Hepatocyte (in vitro differentiated cells): ENCODE data around the gene TMEM236. TPM values are rescaled to one million over a fixed set of nuclear protein-coding genes. Genes with fewer than 3 reads are reported as not detected.

Source experiments
- DNase-seq: peaks from one replicate; pipeline ENCODE4 v3.0.0-alpha.2; 2016; ENCODE audit warnings: low spot score
- H2AFZ ChIP-seq: fragments of 200-600 bp; sonication (generic); 2 replicates; pipeline ENCODE4 v1.6.0; 2016; ENCODE audit warnings: antibody characterized with exemption, mild to moderate bottlenecking
- H3K27ac ChIP-seq: fragments of 200-600 bp; sonication (generic); 2 replicates; pipeline ENCODE4 v1.5.1; 2016; ENCODE audit warnings: mild to moderate bottlenecking
- H3K27me3 ChIP-seq: fragments of 200-600 bp; sonication (generic); 2 replicates; pipeline ENCODE4 v1.6.1; 2016
- H3K36me3 ChIP-seq: fragments of 200-600 bp; sonication (generic); replicated peaks from 2 replicates; pipeline ENCODE4 v1.5.1; 2016; ENCODE audit warnings: low read depth; ENCODE audit not compliant: insufficient read depth
- H3K4me1 ChIP-seq: fragments of 200-600 bp; sonication (generic); 2 replicates; pipeline ENCODE4 v1.5.1; 2016; ENCODE audit warnings: mild to moderate bottlenecking, moderate library complexity; ENCODE audit not compliant: insufficient read depth
- H3K4me2 ChIP-seq: fragments of 200-600 bp; sonication (generic); 2 replicates; pipeline ENCODE4 v1.6.0; 2016
- H3K4me3 ChIP-seq: fragments of 200-600 bp; sonication (generic); 2 replicates; pipeline ENCODE4 v1.5.1; 2016; ENCODE audit warnings: mild to moderate bottlenecking
- H3K79me2 ChIP-seq: fragments of 200-600 bp; sonication (generic); 2 replicates; pipeline ENCODE4 v1.6.0; 2017; ENCODE audit warnings: mild to moderate bottlenecking
- H3K9me2 ChIP-seq: fragments of 200-600 bp; sonication (generic); replicated peaks from 2 replicates; pipeline ENCODE4 v1.6.0; 2017; ENCODE audit warnings: mild to moderate bottlenecking; ENCODE audit not compliant: insufficient read depth
- H3K9me3 ChIP-seq: fragments of 200-600 bp; sonication (generic); 2 replicates; pipeline ENCODE4 v1.5.1; 2016; ENCODE audit warnings: low read depth, mild to moderate bottlenecking
- H4K20me1 ChIP-seq: fragments of 200-600 bp; sonication (generic); 2 replicates; pipeline ENCODE4 v1.6.0; 2016; ENCODE audit warnings: mild to moderate bottlenecking; ENCODE audit not compliant: insufficient read depth, poor library complexity, severe bottlenecking
- EZH2 ChIP-seq: fragments of 200-600 bp; sonication (generic); IDR thresholded peaks from 2 replicates; pipeline ENCODE4 v1.6.1; 2016; ENCODE audit warnings: antibody characterized with exemption, mild to moderate bottlenecking, borderline replicate concordance
- EZH2phosphoT487 ChIP-seq: fragments of 200-600 bp; sonication (generic); IDR thresholded peaks from one replicate; pipeline ENCODE4 v1.6.1; 2018; ENCODE audit warnings: antibody characterized with exemption, mild to moderate bottlenecking, low read depth, moderate library complexity; ENCODE audit not compliant: unreplicated experiment, severe bottlenecking
- WGBS: methylation state at CpG from one replicate; pipeline ENCODE4 v1.1.6; 2016; ENCODE audit warnings: low lambda C conversion rate; ENCODE audit errors: missing lambda C conversion rate; 5-methylcytosine and 5-hydroxymethylcytosine counted together
- polyA plus RNA-seq: library from polyadenylated mRNA; unstranded; fragments of >200 nt; fragmentation: Nextera tagmentation; extraction: Ambion mirVana; gene quantifications from 2 replicates; pipeline ENCODE4 v1.2.1, GENCODE V29; 2016
- total RNA-seq: library from RNA; depleted of rRNA; stranded (reverse); fragments of >200 nt; gene quantifications from 2 replicates; pipeline ENCODE4 v1.2.3, GENCODE V29; 2014
- TF ChIP-seq, protein P1 (sequence below): fragments of 200-600 bp; sonication (generic); IDR thresholded peaks from 2 replicates; pipeline ENCODE4 v1.5.1; 2016; ENCODE audit warnings: antibody characterized with exemption, mild to moderate bottlenecking; ENCODE audit not compliant: poor library complexity

The TMEM236 gene
- total and polyA plus RNA-seq, 2 experiments from 2014 or later: 0.08 to 0.80 TPM

DNA sequence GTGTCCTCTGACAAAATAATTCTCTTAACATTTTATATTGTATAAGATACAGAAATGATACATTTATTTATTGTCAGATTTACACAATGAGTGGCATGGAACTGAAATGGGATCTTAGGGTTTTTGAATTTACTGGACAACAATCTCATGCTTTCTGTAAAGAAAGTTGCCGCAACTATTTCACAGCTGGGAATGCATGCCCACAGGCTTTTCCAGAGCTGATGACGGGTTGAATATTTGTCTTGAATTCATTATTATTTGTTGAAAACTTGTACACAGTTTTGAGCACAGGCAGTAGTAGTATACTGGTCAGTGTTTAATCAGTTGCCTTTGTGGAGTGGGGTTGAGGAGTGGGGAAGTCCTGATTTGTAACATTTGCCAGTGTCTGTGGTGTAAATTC is 36.6 kb downstream of the TMEM236 start:
- H2AFZ ChIP-seq: no peak overlapping the region
- H4K20me1 ChIP-seq: no peaks in the 10 kb centered on the region
- DNase-seq: no peak
- 89% methylated on average over 2 of the region's 2 CpGs for WGBS
- H3K4me1 ChIP-seq: peaks cover 9% of the 10 kb centered on the region
- TF ChIP-seq, protein P1, sequence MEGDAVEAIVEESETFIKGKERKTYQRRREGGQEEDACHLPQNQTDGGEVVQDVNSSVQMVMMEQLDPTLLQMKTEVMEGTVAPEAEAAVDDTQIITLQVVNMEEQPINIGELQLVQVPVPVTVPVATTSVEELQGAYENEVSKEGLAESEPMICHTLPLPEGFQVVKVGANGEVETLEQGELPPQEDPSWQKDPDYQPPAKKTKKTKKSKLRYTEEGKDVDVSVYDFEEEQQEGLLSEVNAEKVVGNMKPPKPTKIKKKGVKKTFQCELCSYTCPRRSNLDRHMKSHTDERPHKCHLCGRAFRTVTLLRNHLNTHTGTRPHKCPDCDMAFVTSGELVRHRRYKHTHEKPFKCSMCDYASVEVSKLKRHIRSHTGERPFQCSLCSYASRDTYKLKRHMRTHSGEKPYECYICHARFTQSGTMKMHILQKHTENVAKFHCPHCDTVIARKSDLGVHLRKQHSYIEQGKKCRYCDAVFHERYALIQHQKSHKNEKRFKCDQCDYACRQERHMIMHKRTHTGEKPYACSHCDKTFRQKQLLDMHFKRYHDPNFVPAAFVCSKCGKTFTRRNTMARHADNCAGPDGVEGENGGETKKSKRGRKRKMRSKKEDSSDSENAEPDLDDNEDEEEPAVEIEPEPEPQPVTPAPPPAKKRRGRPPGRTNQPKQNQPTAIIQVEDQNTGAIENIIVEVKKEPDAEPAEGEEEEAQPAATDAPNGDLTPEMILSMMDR: no peak
- no peaks in the 10 kb centered on the region for H3K9me3 ChIP-seq
- no peak overlapping the region for H3K4me3 ChIP-seq
- H3K27me3 ChIP-seq: no peaks in the 10 kb centered on the region
- no peaks in the 10 kb centered on the region for H3K9me2 ChIP-seq
- H3K79me2 ChIP-seq: no peaks in the 10 kb centered on the region
- no peaks in the 10 kb centered on the region for H3K36me3 ChIP-seq
- H3K27ac ChIP-seq: peak overlapping the region; percentile 20
- no peak overlapping the region for H3K4me2 ChIP-seq

DNA sequence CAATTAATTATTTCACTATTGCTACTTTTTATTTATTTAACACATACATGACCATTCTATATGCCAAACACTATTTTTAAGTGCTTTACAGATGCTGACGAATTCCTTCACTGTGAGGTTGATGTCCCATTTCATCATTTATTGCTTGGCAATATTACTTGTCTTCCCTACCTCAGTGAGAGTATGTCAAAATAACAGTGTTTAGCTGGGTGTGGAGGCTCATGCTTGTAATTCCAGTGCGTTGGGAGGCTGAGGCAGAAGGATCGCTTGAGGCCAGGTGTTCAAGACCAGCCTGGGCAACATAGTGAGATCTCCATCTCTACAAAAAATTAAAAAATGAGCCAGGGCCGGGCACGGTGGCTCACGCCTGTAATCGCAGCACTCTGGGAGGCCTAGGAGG is 37.4 kb downstream of the TMEM236 start:
- WGBS: 96% methylated on average over 7 of the region's 7 CpGs
- no peaks in the 10 kb centered on the region for H3K9me3 ChIP-seq
- DNase-seq: no peak
- TF ChIP-seq EZH2 (no peak), EZH2phosphoT487 (no peak)
- TF ChIP-seq, protein P1: no peak
- H3K27ac ChIP-seq: no peak overlapping the region
- no peaks in the 10 kb centered on the region for H4K20me1 ChIP-seq
- peaks cover 9% of the 10 kb centered on the region for H3K4me1 ChIP-seq
- no peak overlapping the region for H3K4me3 ChIP-seq
- no peak overlapping the region for H2AFZ ChIP-seq
- H3K27me3 ChIP-seq: no peaks in the 10 kb centered on the region
- H3K9me2 ChIP-seq: no peaks in the 10 kb centered on the region
- no peak overlapping the region for H3K4me2 ChIP-seq
- H3K36me3 ChIP-seq: no peaks in the 10 kb centered on the region
- H3K79me2 ChIP-seq: no peaks in the 10 kb centered on the region

GRCh38 chr10:17790651-17791050 is 38.6 kb downstream of the TMEM236 start:
- 97% methylated on average over 2 of the region's 2 CpGs for WGBS
- Histone ChIP-seq H3K9me2 (no peaks in the 10 kb centered on the region), H3K27ac (no peak overlapping the region), H4K20me1 (no peaks in the 10 kb centered on the region), H3K4me3 (no peak overlapping the region), H3K4me1 (peaks cover 9% of the 10 kb centered on the region), H3K79me2 (no peaks in the 10 kb centered on the region), H3K9me3 (no peaks in the 10 kb centered on the region), H2AFZ (no peak overlapping the region), H3K4me2 (no peak overlapping the region), H3K27me3 (no peaks in the 10 kb centered on the region), H3K36me3 (no peaks in the 10 kb centered on the region)
- TF ChIP-seq EZH2 (no peak), EZH2phosphoT487 (no peak)
- TF ChIP-seq, protein P1: no peak
- no peak for DNase-seq

DNA sequence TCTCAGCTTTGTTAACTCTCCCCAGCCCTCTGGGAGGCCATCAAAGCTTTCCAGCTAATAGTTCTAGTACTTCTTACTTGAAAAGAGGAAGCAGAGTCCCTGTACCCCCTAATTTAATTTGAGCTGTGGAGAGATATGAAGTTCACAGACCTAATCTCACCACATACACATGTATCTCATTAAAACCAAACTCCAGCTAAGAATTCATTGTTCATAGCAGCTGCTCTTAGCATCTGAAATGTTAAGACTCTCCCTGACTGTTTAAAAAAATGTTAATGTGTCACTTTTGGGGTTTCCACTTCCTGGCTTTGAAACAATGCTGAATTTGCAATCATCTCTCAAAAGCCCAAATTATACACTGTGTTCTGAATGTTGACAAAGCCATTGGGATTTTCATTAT is 41.0 kb downstream of the TMEM236 start:
- DNase-seq: no peak
- Histone ChIP-seq H3K9me3 (no peaks in the 10 kb centered on the region), H3K27me3 (no peaks in the 10 kb centered on the region), H3K27ac (peak overlapping the region; percentile 52), H2AFZ (no peak overlapping the region), H4K20me1 (no peaks in the 10 kb centered on the region), H3K4me2 (no peak overlapping the region), H3K4me3 (no peak overlapping the region), H3K36me3 (no peaks in the 10 kb centered on the region), H3K79me2 (no peaks in the 10 kb centered on the region), H3K4me1 (peaks cover 9% of the 10 kb centered on the region), H3K9me2 (no peaks in the 10 kb centered on the region)
- TF ChIP-seq EZH2 (no peak), EZH2phosphoT487 (no peak)
- TF ChIP-seq, protein P1: no peak
